Lower lobe of right lung (tissue), 2 donors: Measurements from ENCODE around the gene PHF2. TPM values are rescaled to one million over a fixed set of nuclear protein-coding genes. Genes with fewer than 3 reads are reported as not detected.

ENCODE experiments used
- ATAC-seq, 2 donors: fragments of 200-7000 bp; cut with Tn5 transposase; one replicate each; pipeline ENCODE4 v1.9.1; 2020 to 2022; ENCODE audit warnings: mild to moderate bottlenecking in 2 of 2, moderate library complexity in 2 of 2
- DNase-seq: peaks from one replicate; pipeline ENCODE4 v3.0.0-alpha.2; 2020
- H3K27ac ChIP-seq: fragments of 200-600 bp; one replicate; pipeline ENCODE4 v1.8.0; 2022
- H3K27me3 ChIP-seq: fragments of 200-600 bp; one replicate; pipeline ENCODE4 v1.8.0; 2022; ENCODE audit warnings: low read depth
- H3K36me3 ChIP-seq: fragments of 200-600 bp; one replicate; pipeline ENCODE4 v1.8.0; 2022; ENCODE audit warnings: mild to moderate bottlenecking
- H3K4me1 ChIP-seq: fragments of 200-600 bp; one replicate; pipeline ENCODE4 v1.8.0; 2022
- H3K4me3 ChIP-seq: fragments of 200-600 bp; one replicate; pipeline ENCODE4 v1.8.0; 2022; ENCODE audit warnings: mild to moderate bottlenecking
- H3K9me3 ChIP-seq: fragments of 200-600 bp; one replicate; pipeline ENCODE4 v1.8.0; 2022
- CTCF ChIP-seq: fragments of 200-600 bp; IDR thresholded peaks from one replicate; pipeline ENCODE4 v1.8.0; 2022; ENCODE audit warnings: antibody characterized with exemption, mild to moderate bottlenecking
- intact Hi-C: fragments of 100-400 bp; cut with DNase I; formaldehyde crosslinking; loops from one replicate; pipeline ENCODE4 v1.11.0; 2022
- total RNA-seq: library from RNA; stranded (reverse); fragmentation: NEBNext Ultra II Directional; extraction: Animal tissue kit (Norgen Biotek cat#: 25700); gene quantifications from one replicate; pipeline ENCODE4 v1.2.1, GENCODE V29; 2021
- donor health status: DM: no; HTN: yes; CAD: no; lungs with severe emphysema.

The PHF2 gene
- total RNA-seq, 1 donor from 2014 or later, result 39.1 TPM

- no peaks in the 10 kb centered on the region for H3K27me3 ChIP-seq
- ATAC-seq, result no peak
- H3K4me3 ChIP-seq, result no peak overlapping the region
- intact Hi-C loops, result no loop called here
- peaks cover 55% of the 10 kb centered on the region for H3K36me3 ChIP-seq
- H3K27ac ChIP-seq, result no peak overlapping the region
- TF ChIP-seq CTCF, result no peak
- H3K4me1 ChIP-seq, result no peaks in the 10 kb centered on the region
- peaks cover 14% of the 10 kb centered on the region for H3K9me3 ChIP-seq
- DNase-seq, result no peak
Observed at GRCh38 chr9:93637886-93638285, 61.5 kb downstream of the PHF2 start.

GRCh38 chr9:93640027-93640426 is 63.6 kb downstream of the PHF2 start:
- DNase-seq, result no peak
- no peak for TF ChIP-seq CTCF
- ATAC-seq, result no peak
- no peak overlapping the region for H3K4me3 ChIP-seq
- H3K27me3 ChIP-seq, result no peaks in the 10 kb centered on the region
- H3K4me1 ChIP-seq, result no peaks in the 10 kb centered on the region
- no peak overlapping the region for H3K27ac ChIP-seq
- intact Hi-C loops, result no loop called here
- H3K9me3 ChIP-seq, result peaks cover 14% of the 10 kb centered on the region
- peaks cover 55% of the 10 kb centered on the region for H3K36me3 ChIP-seq

- H3K27ac ChIP-seq, result no peak overlapping the region
- TF ChIP-seq CTCF, result no peak
- H3K4me3 ChIP-seq, result no peak overlapping the region
- DNase-seq (no peak), ATAC-seq (no peak)
- intact Hi-C loops, result no loop called here
- H3K27me3 ChIP-seq, result no peaks in the 10 kb centered on the region
- peaks cover 54% of the 10 kb centered on the region for H3K36me3 ChIP-seq
- no peaks in the 10 kb centered on the region for H3K4me1 ChIP-seq
- H3K9me3 ChIP-seq, result peaks cover 6% of the 10 kb centered on the region
Observed at GRCh38 chr9:93642961-93643360, 66.6 kb downstream of the PHF2 start.

- Histone ChIP-seq H3K9me3 (no peaks in the 10 kb centered on the region), H3K27ac (no peak overlapping the region), H3K36me3 (peaks cover 70% of the 10 kb centered on the region), H3K4me3 (no peak overlapping the region), H3K4me1 (no peaks in the 10 kb centered on the region), H3K27me3 (no peaks in the 10 kb centered on the region)
- ATAC-seq, result peak in 1 of 2 donors; percentile 34
- no peak for TF ChIP-seq CTCF
- intact Hi-C loops, result no loop called here
- no peak for DNase-seq
Observed at GRCh38 chr9:93644397-93645088, 68.2 kb downstream of the PHF2 start.

GRCh38 chr9:93645149-93645889 is 68.9 kb downstream of the PHF2 start:
- intact Hi-C loops, result no loop called here
- no peaks in the 10 kb centered on the region for H3K9me3 ChIP-seq
- no peak for TF ChIP-seq CTCF
- no peak overlapping the region for H3K4me3 ChIP-seq
- H3K27me3 ChIP-seq, result no peaks in the 10 kb centered on the region
- H3K4me1 ChIP-seq, result no peaks in the 10 kb centered on the region
- DNase-seq (no peak), ATAC-seq (peak in 1 of 2 donors; percentile 25)
- no peak overlapping the region for H3K27ac ChIP-seq
- peaks cover 78% of the 10 kb centered on the region for H3K36me3 ChIP-seq
